Measurements from ENCODE around the gene MEIS1.
A peak's percentile ranks its signal among the peaks of the same experiment; 100 is the strongest.

Gene MEIS1

DNA sequence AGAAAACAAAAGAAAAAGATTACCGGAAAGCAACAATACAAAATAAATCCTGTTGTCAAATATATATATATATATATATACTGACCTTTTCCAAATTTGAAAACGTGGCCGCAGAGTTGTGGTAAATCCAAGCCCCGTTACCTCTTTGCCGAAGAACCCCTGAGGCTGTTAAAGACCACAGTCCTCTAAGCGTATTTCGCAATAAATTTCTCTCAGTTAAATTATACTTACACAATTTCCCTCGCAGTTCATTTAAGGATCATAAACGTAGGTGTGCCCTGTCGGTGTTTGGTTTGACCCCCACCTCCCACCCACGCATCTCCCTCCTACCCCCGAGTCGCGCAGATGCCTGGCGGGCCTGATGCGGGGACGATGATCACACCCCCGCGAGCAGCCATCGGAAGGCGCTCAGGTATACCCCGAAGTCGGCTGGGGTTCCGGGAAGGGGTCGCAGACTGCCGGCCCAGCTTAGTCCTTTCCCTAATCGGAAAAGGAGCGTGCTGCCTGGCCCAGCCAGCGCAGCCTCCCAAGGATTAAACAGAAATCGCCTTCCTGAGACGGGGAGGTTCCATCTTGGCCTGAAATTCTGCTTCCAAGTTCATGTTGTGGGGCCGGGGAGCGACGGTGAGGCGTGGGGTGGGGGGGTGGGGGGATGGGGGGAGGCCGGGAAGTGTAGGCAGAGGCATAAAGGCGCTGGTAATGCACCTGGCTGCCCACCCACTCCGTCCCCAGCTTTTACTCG lies 2.9 kb upstream of the MEIS1 start:
- no peak for DNase-seq

DNA sequence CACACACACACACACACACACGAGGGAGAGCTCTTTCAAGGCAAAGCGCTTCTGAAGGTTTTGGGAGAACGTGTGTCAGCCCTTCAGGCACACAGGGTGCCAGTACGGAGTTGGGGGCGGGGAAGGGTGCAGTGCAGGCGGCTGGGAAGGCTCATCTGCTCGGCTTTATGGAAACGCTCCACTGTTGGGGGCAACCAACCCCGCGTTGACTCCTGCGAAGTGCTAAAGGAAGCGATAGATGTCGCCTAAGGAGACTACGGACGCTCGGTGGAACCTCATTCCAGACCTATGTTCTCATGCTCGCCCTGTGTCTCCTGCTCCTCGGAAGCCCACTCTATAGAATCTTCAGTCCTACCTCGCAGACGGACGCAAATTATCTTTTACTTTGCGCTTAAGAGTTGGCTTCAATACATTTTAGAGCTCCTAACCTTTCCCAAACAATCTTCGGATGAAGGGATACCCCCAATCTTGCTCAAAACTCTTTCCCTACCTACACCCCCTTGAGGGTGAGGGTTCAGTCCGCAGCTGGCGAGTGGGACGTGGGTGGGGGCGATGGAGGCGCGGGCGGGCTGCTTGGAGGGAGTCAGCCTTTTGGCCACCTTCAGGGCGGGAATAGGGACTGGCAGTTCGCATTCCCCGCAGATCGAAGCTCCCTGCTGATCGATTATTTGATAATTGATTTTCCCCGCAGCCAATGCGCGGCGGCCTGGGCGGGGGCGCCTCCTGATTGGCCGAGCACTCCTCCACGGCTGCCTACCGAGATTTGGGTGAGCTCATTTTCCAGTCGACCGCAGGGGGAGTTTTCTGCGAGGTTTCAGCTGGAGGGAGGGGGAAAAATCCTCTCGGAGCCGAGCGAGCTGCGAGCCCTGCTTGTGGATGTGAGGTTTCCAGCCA lies 1.9 kb upstream of the MEIS1 start:
- DNase-seq = peak; percentile 62

DNA sequence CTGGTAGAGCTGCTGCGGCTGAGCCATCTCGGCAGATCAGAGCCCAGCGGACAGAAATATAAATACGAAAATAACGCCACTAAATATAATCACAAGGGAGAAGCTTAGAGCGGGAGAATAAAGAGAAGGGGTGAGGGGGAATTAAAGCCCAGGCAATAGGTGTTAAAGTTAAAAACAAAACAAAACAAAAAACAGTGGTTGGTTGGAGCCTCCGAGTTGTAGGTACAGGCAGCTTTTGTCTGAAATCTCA lies 1.3 kb upstream of the MEIS1 start:
- DNase-seq = no peak

DNA sequence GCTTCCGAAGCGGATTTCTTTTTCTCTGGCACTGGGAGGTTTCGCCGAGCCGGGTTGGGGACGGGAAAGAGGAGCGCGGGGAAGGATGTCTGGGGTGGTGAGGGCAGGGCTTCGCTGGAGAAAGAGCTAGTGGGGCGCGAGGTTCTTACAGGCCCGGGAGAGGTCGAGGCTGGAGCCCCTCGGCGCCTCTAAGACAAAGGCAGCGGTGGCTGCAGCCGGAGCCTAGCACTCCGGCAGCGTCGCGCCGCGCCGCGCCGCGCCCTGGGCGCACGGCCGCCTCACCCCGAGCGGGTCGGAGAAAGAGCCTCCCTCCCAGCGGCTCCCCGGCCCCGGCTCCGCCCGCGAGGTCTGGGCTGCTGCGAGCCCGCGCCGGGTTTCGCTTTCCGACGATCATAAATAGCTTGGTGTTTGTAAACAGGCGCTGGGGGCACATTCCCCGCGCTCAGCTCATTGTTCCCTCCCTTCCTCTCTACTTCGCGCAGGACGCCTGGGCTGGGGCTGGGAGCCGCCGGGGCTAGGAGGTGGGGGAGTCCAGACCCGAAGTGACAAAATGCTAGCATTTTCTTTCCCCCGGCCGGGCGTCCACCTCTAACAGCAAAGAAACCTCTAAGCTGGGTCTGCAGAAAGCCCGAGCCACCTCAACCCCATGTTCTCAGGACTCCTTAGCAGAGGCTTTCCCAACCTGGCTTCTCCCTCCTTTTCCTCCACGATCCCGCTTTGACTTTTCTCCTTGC lies 813 bp upstream of the MEIS1 start:
- peak; percentile 45 for DNase-seq

- DNase-seq = no peak
These were observed 587 bp downstream of the MEIS1 start for GRCh38 chr2:66435549-66435875.

GRCh38 chr2:66435963-66436362 lies 1.0 kb downstream of the MEIS1 start:
- no peak for DNase-seq

DNA sequence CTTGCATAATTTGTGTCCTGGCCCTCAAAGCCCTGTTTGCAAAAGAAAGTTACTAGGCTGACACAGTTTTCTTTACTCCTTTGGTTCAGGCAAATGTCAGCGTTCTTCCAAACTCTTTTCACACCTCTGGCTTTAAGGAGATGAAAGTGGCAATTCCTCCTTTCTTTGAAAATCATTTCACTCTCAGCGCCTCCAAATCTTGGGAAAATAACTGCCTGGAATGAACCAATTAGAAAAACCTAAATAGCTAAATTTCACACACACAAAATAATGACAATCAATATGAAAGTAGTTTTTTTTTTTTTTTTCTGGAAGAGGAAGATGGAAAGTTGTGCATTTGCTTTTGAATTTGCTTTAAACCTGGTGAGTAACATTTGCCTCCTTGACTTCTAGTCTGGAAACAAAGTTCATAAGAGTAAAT lies 1.7 kb downstream of the MEIS1 start:
- DNase-seq = no peak

DNA sequence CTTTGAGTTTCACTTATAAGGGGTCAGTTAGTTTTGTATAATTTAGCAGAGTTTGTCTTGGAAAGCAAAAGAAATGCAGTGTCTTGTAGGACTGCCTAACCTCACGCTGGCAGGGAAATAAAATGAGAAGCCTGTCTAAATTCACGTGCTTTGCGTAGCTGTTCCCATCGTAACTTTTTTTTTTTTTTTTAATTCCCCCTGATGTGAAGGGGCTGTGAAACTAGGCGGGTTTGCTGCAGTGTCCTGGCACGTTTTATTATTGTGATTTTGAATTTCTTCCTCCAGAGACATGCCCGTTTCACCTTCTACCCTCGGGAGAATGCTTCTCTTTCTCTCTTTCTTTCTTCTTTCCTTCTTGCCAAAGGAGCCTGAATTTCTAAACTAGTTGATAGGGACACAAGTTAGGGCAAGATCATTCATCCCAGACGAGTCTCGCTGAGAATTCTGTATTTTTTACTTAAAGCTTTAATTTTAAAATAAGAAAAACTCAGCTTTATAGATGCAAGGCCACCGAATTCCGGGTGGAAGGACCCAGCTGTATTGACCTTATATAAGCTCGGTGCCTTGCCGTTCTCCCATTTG lies 2.3 kb downstream of the MEIS1 start:
- DNase-seq = no peak

DNA sequence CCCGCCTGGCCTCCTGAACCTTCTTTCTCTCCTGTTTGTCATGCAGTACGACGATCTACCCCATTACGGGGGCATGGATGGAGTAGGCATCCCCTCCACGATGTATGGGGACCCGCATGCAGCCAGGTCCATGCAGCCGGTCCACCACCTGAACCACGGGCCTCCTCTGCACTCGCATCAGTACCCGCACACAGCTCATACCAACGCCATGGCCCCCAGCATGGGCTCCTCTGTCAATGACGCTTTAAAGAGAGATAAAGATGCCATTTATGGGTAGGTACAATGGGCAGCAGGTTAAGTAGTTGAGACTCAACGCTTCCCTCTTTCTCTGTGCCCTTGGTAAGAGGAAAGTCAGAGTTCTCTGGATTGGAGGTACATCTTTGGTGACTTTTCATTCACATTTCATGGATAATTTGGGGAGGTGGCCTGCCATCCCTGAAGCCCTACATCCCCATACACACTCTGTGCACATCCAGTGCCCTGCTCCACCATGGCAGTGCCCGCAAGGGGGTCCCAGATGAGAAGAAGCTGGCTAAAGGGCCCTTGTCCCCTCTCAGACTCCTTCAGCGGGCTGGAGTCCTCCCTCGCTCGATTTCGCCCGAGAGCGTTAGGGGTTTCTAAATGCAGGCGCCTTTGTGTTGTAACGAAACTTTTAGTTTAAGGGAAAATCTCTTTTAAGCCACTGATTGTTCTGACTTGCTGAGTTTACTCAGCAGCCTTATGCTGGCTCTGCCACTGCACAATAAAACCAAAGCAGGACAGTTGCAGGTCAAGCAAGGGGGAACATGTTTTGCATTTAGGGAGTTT lies 3.0 kb downstream of the MEIS1 start:
- DNase-seq = no peak

- no peak for DNase-seq
These were observed 3.5 kb downstream of the MEIS1 start for GRCh38 chr2:66438498-66438833.

- no peak for DNase-seq
These were observed 4.2 kb downstream of the MEIS1 start for GRCh38 chr2:66438891-66439811.

DNA sequence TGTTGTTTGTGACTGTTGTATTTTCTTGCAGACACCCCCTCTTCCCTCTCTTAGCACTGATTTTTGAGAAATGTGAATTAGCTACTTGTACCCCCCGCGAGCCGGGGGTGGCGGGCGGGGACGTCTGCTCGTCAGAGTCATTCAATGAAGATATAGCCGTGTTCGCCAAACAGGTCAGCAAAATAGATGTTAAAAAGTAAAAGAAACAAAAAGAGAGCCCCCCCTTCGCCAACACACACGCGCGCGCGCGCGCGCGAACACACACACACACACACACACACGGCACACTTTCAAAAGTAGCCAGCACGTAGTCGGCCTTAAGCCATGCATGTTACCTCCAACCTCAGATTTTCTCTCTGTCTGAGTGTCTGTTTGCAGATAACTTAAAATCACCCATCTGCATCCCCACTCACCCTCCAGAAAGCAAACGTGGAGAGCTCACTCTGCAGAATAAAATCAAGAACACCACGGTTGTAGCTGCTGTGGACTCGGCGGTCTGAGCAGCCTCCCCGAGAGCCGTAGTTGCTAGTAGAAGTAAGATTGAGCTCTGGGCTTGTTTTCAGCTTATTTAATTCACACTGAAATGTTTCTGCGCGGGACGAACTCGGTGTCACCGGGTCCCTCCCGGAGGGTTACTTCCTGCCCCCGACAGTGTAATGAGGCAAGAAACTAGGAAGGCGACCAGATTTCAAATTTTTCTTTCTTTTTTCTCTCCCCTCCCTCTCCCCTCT lies 5.1 kb downstream of the MEIS1 start:
- no peak for DNase-seq

- no peak for DNase-seq
These were observed 6.0 kb downstream of the MEIS1 start for GRCh38 chr2:66440708-66441497.

- no peak for DNase-seq
These were observed 6.8 kb downstream of the MEIS1 start for GRCh38 chr2:66441581-66442320.

- no peak for DNase-seq
These were observed 7.7 kb downstream of the MEIS1 start for GRCh38 chr2:66442516-66443185.

DNA sequence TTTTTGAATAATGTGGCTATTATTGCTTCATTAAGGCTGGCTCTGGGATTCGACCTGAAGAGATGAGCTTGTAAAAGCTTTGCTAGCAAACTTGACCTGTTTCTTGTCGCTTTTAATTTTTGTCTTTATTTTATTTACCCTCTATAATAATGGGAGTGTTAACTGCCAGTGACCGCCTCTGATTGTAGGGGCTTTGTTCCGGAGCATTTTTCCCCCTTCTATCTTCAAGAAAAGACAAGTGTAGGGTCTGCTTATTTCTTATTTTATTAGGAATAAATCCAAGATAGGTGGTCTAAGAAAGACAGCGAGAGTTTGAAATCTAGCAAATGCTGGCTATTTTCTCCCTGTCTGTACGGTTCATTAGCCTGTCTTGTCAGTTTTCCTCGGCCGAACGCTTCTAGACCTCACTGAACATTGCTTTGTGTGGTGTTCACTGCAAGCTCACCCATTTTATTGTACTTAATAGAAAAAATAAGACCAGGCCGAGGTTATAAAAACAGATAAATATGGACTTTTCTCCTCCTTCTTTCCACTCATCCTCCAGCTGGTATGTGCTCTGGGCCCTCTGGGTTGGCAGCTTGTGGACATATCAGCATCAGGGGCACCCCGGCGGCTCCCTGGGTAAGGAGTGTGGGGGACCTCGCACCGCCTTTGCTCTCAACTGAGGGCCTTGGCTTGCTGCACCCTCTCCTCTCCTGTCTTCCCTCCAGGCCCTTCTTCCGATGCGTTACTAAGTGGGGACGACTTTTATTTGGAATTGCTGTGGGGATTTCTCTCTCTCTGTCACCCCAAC lies 8.5 kb downstream of the MEIS1 start:
- DNase-seq = no peak

DNA sequence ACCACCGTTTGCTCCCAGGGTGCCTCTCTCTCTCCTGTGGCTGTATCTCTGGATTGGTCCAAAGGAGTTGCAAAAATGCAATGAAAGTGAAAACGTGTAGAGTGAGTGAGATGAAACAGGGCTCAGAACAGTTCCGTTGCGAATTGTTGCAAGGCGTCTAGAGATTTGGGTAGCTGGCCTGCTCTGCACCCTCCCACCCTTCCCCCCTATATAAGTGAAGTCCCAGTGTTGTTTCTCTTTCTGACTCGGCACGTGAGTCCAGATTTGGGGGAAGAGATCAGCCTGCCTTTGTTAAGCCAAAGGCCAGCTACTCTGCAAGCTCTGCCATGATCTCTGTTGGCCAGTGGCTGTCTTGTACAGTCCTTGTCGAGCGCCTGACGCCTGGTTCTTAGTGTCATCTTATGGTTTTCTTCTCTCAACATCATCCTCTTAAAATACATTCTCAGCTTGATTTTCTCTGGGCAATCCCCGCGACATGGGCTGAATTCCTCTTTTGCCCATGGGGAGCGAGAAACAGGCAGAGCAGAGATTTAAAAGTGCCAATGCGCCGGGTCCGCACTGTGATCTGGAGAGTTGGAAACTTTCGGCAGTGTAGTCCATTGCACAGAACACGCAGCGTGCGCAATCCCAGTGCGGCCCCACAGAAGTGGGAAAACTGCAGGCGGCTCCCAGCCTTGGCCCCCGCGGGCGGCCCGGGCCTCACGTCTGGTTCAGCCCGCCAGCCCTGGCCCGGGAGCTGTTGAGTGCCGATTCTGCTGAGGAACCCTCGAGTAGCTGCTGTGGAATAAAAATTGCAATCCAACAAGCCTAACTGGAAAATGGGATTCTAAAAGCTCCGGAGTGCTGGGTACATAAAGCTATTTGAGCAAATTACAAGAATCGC lies 9.3 kb downstream of the MEIS1 start:
- DNase-seq = no peak

Data from OCI-M1 (cell line).